Activated T-helper 9 cell treated with anti-CD3 and anti-CD28 coated beads, Interleukin-2, amount 50 U/mL, for 16 hours (primary cell): ENCODE measurements around the gene ZNF594.
A peak's percentile ranks its signal among the peaks of the same experiment; 100 is the strongest.
"Not testable (repeated sequence)": the region's sequence is repeated elsewhere in the genome, so short reads cannot be mapped to it uniquely, and the experiment has no call there.

ENCODE experiments used
- DNase-seq: peaks from one replicate; pipeline ENCODE4 v3.0.0-alpha.2; 2020; ENCODE audit warnings: low read depth

ZNF594 gene

DNA sequence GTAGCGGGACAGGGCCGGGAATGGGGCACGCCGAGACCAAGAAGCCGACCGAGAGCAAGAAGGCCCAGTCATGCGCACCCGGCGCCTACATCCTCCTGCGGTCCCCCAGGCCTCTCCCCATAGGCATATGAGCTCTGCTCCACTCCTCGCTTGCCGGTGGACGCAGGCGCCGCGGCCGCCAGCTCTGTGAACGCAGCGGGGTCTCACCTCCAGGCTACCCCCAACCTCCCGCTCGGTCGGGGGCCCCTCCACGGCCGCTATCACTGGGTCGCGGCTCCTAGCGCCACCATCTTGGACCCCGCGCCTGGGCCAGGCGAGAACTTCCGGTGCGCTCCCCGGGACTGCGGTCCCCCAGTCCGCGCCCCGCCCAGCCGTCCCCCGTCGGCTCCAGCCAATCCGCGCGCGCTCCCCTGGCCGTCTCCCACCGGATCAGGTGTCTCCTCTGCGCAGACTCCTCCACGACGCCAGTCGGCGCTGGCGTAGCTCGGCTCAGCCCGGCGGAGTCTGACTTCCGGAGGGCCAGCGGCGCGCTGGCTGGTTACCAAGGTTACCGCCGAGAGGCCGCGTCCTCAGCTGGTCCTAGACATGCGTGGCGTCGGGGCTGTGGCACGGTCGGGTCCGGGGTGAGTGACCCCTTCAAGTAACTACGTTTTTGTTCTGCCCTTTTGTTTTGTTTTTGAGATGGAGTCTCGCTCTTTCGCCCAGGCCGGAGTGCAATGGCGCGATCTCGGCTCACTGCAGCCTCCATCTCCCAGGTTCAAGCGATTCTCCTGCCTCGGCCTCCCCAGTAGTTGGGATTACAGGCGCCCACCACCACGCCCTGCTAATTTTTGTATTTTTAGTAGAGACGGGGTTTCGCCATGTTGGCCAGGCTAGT lies at the start of gene ZNF594:
Gene ZNF594, minus strand, starts transcription at position 328 of the 877 bp plus-strand sequence. CDS start 7,612 bp downstream, outside the sequence.
- peak; percentile 98 for DNase-seq

DNA sequence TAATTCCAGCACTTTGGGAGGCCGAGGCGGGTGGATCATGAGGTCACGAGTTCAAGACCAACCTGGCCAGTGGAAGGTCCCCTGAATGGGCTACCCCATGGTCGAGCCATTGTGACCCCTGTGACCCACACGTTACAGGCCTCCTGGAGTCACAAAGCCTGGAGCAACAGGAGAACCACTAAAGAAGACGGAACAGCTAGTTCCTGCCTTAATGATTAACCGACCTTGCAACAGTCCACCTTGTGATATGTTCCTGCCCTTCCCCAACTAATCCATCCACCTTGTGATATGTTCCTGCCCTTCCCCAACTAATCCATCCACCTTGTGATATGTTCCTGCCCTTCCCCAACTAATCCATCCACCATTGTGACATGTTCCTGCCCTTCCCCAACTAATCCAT lies 48.1 kb upstream of the ZNF594 start:
- DNase-seq, result not testable (repeated sequence)

DNA sequence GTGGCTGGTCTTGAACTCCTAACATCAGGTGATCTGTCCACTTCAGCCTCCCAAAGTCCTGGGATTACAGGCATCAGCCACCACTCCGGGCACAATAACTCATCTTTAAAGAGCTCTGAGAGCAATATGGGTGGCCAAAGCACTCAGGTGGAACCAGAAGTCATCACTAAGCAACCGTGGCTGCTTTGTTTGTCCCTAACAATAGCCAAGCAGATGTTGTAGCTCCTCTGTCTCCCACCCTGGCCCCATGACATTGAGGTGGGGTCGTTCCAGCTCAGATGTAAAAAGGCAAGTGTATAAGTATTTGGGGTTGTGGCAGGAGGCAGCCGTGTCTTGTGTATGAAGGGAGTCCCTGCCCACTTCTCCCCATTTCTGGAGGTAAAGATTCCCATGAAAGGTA lies 46.7 kb upstream of the ZNF594 start:
- no peak for DNase-seq

DNA sequence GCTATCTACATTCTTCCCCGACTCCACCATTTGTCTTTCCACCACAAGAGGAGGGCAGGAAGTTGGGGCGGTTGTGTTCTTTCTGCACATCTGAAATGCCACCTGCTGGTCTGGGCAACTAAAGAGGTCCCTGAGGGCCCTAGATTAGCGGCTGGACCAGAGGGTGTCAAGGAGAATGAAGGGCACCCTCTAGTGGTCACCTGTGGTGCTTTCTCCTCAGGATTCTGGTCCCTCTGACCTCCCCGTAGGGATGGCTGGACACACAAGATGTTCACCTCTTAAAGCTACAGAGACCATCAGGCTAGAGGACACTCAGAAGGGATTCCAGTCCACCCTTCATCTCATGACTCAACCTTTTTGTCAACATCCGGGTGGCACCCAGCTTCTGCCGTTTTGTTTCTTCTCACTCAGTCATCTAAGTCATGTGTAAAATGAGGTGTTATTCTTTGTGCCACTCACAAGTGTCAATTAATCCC lies 45.9 kb upstream of the ZNF594 start:
- DNase-seq, result no peak

DNA sequence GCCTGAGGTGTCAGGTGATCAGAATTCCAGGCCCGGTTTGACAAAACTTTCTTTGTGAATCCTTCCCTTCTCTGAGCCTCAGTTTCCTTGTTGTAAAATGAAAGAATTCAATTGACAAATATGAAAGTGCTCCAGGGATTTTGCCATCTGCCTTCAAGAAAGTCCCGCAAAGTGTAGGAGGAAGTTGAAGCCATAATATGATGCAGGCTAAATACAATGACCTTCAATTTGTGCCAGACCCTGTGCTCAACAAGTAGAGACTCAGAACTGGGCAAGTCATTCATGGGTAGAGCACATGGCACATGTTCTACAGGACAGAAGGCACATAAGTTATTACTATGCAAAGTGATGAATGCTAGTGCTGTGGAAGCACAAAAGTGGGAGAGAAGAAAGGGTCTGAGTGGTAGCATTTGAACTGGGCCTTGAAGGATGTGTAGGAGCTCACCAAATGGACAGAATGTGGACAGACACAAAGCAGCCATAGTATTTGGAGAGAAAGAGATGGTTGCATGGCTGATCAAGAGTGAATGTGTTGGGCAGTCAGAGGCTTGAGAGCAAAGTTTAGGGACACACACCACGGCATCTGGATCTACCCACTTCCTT lies 45.4 kb upstream of the ZNF594 start:
- DNase-seq, result no peak

DNA sequence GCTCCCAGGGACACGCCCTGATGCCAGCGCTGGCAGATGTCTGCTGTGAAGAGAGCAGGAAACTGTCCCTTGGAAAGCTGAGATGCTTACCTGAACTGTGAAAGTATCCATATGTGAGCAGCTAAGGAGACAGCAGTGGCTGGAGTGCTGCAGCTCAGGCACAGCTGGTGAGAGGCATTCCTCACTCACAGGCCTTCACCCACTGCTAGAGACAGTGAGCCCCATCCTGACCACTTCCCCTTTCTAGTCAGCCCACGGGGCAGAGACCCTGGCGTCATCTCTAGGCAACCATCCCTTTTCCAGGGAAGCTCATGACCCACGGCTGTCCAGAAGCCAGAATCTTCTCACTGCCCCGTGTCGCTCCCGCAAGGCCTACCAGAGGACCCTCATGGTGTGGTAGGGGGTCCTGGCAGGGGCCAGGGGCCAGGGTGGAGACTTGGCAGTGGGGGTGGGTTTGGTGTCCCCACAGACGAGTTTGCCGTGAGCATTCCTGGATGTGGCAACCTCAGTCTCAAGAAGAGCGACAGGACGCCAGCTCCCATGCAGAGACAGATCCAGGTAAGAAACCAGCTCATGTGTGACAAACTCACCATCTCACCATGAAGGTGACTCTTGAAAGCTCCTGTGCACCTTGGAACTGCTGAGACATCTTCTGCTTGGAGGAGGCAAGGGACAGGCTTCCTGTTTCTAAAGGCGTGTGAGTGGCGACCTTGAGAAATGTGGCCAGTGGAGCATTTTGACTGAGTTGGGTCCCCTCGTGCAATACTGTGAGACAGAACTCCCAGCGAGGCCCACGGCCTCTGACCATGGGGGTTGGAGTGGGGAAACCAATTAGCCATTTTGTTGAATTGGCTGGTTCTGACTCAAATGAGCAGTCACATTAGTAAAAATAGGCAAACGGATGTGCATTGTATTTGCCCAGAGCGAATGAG lies 43.2 kb upstream of the ZNF594 start, which contains the start of gene SCIMP:
Gene SCIMP, minus strand, starts transcription at position 216 of the 932 bp plus-strand sequence. Its CDS starts 105 bp downstream, at position 111.
- DNase-seq, result no peak

DNA sequence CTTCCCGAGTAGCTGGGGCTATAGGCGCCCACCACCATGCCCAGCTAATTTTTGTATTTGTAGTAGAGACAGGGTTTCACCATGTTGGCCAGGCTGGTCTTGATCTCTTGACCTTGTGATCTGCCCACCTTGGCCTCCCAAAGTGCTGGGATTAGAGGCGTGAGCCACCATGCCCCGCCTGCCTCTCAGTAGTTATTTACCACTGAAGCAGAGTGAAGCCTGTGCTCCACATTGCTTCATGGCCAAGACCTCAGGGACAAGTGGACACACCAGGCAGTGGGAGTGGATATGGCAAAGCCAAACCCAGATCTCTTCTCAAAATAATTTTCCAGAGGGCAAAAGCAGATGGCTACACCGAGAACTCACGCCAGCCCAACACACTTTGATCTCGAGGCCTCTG lies 41.8 kb upstream of the ZNF594 start:
- DNase-seq, result not testable (repeated sequence)

DNA sequence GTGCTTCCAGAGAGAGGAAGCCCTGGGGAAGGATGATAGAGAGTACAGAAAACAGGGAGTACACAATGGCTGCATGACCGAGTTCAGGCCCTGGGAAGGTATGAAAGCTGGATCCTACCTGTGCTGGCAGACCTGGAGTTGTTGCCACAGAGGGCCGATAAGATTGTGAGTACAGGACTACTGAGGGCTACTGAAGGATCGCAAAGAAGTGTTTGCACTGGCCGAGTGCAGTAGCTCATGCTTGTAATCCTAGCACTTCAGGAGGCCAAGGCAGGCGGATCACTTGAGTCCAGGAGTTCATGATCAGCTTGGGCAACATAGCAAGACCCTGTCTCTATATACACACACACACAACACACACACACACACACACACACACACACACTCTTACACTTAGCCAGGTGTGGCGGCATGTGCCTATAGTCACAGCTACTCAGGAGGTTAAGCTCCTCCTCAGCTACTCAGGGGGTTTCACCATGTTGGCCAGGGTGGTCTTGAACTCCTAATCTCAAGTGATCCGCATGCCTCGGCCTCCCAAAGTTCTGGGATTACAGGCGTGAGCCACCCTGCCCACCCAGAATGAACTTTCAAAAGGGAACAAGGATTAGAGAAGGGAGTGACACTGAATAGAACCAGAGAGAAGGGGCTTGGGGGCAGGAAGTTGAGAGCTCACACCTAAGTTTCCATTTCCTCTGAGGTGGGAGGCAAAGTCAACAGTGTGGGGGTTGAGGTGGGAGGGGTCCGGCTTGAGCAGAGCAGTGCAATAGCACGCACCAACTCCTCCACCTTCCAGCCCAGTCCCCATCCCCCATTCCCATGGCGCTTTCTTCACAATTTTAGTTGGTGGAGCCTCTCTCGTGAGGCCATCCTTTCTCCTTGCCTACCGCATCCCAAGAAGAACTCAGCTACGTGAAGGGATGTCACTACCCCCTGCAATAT lies 35.5 kb upstream of the ZNF594 start:
- no peak for DNase-seq

DNA sequence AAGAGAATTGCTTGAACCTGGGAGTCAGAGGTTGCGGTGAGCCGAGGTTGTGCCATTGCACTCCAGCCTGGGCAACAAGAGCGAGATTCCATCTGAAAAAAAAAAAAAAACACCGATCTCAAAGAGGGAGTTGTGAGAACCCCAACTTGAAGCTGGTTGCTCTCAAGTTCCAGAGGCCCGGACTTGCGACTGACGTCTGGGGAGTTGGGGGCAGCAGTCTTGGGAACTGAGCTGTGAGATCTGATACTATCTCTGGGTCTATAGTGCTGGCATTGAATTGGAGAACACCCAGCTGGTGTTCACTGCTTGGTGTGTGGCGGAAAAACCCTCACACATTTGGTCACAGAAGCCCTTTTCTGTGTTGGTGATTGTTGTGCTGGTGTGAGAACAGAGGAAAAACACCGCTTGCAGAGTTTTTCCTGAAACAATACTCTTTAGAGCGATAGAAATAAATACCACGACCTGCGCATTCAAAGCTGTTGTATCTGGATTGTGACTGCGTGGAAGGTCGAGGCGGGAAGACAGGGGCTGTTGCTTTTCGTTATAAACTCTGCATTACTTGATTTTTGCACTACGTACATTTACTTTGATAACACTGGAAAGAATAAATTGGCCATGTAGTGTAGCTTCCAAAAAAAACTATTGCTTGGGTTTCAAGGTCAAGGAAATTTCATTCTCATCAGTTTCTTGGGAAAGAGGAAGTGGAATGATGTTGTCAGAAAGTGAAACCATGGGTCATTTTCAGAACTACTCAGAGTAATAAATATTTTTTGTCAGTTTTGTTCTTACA lies 34.2 kb upstream of the ZNF594 start:
- no peak for DNase-seq

DNA sequence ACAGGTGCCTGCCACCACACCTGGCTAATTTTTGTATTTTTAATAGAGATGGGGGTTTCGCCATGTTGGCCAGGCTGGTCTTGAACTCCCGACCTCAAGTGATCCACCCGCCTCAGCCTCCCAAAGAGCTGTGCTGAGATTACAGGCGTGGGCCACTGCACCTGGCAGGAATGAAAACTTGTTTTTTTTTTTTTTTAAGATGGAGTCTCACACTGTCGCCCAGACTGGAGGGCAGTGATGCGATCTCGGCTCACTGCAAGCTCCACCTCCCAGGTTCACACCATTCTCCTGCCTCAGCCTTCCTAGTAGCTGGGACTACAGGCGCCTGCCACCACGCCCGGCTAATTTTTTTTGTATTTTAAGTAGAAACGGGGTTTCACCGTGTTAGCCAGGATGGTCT lies 30.2 kb upstream of the ZNF594 start:
- DNase-seq, result not testable (repeated sequence)

DNA sequence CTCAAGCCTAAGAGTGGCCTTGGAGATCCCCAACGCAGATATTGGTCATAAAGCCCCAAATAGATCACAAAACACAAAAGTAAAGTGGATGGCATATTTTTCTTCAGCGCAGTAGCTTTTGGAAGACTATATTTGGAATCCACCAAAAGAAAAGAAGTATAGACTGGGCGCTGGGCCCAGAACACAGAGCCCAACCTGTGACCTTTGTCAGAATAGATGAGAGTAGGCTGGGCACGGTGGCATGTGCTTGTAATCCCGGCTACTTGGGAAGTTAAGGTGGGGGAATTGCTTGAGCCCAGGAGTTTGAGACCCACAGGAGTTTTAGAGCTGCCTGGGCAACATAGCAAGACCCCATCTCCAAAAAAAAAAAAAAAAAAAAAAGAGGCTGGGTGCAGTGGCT lies 28.4 kb upstream of the ZNF594 start:
- DNase-seq, result no peak

DNA sequence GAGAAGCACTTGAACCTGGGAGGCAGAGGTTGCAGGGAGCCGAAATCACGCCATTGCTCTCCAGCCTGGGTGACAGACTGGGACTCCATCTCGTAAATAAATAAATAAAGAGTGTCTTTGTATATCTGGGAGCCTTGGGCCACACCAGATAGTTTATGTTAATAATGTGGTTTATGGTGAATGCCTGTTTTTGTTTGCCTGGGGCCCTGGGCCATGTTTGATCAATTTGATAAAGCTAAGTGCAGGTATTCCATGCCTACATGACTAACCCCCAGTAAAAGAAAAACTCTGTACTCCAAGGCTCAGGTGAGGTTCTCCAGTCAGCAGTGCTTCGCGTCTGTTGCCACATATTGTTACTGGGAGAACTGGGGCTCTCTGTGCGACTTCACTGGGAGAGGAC lies 27.9 kb upstream of the ZNF594 start:
- no peak for DNase-seq

DNA sequence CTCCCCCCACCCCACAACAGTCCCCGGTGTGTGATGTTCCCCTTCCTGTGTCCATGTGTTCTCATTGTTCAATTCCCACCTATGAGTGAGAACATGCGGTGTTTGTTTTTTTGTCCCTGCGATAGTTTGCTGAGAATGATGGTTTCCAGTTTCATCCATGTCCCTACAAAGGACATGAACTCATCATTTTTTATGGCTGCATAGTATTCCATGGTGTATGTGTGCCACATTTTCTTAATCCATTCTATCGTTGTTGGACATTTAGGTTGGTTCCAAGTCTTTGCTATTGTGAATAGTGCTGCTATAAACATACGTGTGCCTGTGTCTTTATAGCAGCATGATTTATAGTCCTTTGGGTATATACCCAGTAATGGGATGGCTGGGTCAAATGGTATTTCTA lies 25.9 kb upstream of the ZNF594 start:
- DNase-seq, result not testable (repeated sequence)

DNA sequence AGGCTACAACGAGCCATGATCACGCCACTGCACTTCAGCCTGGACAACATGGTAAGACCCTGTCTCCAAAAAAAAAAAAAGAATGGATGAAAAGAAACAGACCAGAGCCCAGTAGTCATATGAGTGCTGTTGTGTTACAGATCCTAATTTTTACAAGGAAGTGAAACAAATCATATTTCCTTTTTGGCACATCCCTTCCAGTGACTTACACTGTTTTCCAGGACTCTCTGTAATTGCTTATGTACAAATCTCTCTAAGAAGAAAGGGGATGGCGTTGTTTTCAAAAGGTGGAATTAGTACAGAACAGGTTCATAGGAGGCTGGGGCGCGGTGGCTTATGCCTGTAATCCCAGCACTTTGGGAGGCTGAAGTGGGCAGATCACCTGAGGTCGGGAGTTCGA lies 19.8 kb upstream of the ZNF594 start:
- no peak for DNase-seq

DNA sequence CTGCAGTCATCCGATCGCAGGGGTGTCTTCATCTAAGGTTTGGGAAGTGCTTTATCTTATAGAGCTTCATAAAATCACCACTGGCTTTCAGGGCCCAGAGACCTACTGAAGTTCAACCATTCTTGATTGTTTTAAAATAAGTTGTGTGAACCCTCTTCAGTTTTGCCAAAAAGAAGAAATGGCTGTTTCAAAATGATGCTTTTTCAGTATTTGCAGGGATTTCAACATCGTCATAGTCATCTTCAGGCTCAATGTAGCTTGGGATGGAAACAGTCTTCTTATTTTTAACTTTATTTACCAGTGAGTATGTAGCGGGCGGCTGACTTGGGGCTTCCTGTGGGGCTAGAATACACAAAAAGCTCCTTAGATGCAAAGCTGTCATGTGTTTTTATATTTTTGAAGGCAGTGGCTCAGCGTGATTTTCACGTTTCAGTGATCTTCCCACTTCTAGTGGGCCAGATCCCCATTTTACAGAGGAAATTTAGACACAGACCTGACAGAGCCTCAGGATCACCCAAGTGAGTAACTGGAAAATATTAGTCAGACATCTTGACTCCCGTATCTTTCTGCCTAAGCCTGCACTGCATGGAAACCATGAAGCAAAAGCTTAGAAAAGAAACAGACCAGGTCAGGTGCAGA lies 19.1 kb upstream of the ZNF594 start:
- no peak for DNase-seq

DNA sequence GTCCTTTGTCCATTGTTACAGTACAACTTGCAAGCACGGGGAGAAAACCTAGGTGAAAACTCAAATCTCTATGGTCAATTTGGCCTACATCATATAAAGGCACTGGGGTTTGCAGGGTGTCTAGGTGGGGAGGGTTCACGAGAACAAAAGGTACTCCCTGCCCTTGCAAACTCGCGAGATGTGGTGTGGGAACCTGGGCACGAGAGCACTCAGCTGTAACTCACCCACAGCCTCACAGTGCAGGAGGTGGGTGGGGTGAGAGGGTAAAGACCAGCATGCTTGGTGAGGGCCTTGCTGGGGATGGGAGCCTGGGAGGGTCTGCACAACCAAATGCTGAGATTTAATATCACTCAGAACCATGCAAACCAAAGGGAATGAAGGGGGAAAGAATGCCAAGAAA lies 18.4 kb upstream of the ZNF594 start:
- DNase-seq, result no peak

DNA sequence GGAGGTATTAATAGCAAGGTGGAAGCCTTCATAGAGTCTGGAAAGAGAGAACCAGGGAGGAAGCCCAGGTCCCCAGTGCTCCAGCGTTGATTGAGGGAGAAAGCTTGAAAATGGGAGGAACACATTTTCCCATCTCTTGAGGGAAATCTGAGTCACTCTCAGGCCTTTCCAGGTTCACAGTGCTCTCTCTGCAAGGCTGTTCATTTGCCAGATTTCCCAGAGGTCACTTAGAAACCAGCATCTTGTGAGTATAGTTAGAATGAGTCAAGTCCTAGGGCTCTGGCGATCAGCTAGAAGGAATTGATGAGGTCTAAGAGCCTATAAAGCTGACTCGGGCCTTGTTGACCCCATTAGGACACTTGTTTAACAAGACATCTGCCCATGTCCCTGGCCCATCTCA lies 17.7 kb upstream of the ZNF594 start:
- DNase-seq, result no peak

DNA sequence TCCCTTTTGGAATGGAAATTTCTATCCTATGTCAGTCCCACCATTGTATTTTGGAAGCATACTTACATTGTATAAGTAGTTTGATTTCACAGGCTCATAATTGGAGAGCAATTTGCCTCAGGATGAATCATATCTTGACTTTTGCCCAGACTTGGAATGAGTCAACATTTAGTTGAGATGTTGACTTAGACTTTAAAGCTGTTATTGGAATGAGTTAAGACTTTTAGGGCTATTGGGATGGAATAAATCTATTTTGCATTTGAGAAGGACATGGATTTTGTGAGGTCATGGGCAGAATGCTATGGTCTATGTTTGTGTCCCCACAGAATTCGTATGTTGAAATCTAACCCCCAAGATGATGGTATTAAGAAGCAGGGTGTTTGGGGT lies 12.2 kb upstream of the ZNF594 start:
- DNase-seq, result no peak

DNA sequence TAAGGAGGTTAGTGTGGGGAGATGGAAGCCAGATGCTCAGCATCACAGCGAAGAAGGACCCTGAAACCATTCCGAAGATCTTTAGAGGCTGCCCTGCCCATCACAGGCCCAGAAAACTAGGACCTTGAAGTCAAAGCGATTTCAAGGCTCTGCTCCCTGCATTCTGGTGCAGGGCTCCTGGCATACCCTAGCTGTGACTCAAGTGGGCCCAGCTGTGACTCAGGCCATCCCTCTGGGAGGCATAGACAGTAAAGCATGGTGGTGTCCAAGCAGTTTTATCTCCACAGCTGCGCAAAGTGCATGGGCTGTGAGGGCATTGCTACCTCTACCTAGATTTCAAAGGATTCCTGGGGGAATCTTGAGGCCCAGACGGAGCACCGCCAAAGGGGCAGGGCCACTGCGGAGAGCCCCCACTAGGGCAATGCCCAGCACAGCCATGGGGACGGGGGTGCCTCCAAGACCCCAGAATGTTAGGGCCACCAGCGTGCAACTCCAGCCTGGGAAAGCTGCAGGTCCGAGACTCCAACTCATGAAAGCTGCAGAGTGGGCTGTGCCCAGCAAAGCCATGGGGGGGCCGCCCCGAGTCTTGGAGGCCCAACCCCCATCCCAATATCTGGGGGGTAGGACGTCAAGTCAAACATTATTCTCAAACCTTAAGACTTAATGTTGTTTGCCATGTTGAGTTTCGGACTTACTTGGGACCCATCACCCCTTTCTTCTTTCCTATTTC lies 11.7 kb upstream of the ZNF594 start:
- DNase-seq, result no peak
